Chondrocyte (in vitro differentiated cells): ENCODE data around the gene EDN3. TPM values are rescaled to one million over a fixed set of nuclear protein-coding genes. Genes with fewer than 3 reads are reported as not detected.

Experiments used
- DNase-seq: peaks from one replicate; pipeline ENCODE4 v3.0.0; 2021; ENCODE audit warnings: mixed read lengths, low spot score
- H3K27ac Mint-ChIP-seq: one replicate; pipeline ENCODE4 v1.8.0; 2021; ENCODE audit warnings: mild to moderate bottlenecking, moderate library complexity, mixed read lengths; ENCODE audit not compliant: unreplicated experiment
- H3K27me3 Mint-ChIP-seq: 2 replicates; pipeline ENCODE4 v1.8.0; 2021; ENCODE audit warnings: low read depth, mixed read lengths
- H3K36me3 Mint-ChIP-seq: 2 replicates; pipeline ENCODE4 v1.8.0; 2021; ENCODE audit warnings: low read depth, mixed read lengths
- H3K4me1 Mint-ChIP-seq: 2 replicates; pipeline ENCODE4 v1.8.0; 2021; ENCODE audit warnings: low read depth, mild to moderate bottlenecking, mixed read lengths
- H3K4me3 Mint-ChIP-seq: one replicate; pipeline ENCODE4 v1.8.0; 2021; ENCODE audit warnings: mild to moderate bottlenecking, moderate library complexity, mixed read lengths; ENCODE audit not compliant: unreplicated experiment
- H3K9me3 Mint-ChIP-seq: 2 replicates; pipeline ENCODE4 v1.8.0; 2021; ENCODE audit warnings: low read depth, mixed read lengths
- total RNA-seq: library from RNA; stranded (reverse); gene quantifications from 3 replicates; pipeline ENCODE4 v1.2.1, GENCODE V29; 2021
- TF ChIP-seq, protein P1 (sequence below): fragments of 200-600 bp; sonication (generic); IDR thresholded peaks from 2 replicates; pipeline ENCODE4 v1.5.0; 2021; ENCODE audit warnings: antibody characterized with exemption, mild to moderate bottlenecking, moderate library complexity

The EDN3 gene
- total RNA-seq, 1 donor from 2014 or later, result 0.55 TPM

DNA sequence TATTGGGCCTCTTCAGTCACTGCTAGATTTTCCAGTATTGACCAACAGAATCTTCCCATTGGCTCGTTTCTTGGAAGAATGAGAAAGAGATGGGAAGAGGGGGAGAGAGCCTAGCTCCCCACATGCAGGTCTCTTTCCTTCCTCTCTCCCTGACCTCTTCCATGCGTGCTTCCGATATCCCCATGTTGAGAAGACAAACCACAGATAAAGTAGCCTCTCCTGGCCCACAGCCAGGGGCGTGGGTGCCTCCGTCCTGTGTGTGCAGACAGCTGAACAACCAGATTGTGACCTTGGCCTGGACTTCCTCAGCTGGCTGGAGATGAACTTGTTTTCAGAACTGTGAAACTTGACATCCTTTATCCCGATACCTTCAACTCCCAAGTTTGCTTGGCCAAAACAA lies 71.0 kb downstream of the EDN3 start:
- Mint-ChIP-seq H3K27ac (no peak overlapping the region), H3K27me3 (no peaks in the 10 kb centered on the region), H3K4me1 (peaks cover 16% of the 10 kb centered on the region), H3K4me3 (no peak overlapping the region), H3K9me3 (peaks cover 5% of the 10 kb centered on the region), H3K36me3 (no peaks in the 10 kb centered on the region)
- TF ChIP-seq, protein P1, sequence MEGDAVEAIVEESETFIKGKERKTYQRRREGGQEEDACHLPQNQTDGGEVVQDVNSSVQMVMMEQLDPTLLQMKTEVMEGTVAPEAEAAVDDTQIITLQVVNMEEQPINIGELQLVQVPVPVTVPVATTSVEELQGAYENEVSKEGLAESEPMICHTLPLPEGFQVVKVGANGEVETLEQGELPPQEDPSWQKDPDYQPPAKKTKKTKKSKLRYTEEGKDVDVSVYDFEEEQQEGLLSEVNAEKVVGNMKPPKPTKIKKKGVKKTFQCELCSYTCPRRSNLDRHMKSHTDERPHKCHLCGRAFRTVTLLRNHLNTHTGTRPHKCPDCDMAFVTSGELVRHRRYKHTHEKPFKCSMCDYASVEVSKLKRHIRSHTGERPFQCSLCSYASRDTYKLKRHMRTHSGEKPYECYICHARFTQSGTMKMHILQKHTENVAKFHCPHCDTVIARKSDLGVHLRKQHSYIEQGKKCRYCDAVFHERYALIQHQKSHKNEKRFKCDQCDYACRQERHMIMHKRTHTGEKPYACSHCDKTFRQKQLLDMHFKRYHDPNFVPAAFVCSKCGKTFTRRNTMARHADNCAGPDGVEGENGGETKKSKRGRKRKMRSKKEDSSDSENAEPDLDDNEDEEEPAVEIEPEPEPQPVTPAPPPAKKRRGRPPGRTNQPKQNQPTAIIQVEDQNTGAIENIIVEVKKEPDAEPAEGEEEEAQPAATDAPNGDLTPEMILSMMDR, result no peak
- DNase-seq, result no peak

DNA sequence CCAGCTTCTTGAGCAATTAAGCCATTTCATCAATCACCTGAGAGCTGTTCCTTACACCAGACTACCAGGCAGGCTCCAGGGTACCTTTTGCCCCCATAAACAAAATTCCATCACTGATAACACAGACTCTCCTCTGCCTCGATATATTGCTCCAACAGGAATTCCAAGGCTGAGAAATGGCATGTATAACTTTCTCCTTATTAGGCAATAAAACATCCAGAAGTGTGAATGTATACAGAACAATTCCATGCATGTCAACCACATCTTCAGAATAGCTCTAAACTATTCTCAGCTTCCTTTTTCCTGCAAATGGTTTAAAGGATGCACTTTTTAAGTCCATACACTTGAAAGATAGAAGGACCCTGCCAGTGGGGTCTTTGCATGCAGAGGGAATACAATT lies 73.8 kb downstream of the EDN3 start:
- Mint-ChIP-seq H3K4me1 (peaks cover 37% of the 10 kb centered on the region), H3K36me3 (no peaks in the 10 kb centered on the region), H3K9me3 (peaks cover 2% of the 10 kb centered on the region), H3K4me3 (no peak overlapping the region), H3K27ac (no peak overlapping the region), H3K27me3 (no peaks in the 10 kb centered on the region)
- no peak for DNase-seq
- TF ChIP-seq, protein P1, result no peak

DNA sequence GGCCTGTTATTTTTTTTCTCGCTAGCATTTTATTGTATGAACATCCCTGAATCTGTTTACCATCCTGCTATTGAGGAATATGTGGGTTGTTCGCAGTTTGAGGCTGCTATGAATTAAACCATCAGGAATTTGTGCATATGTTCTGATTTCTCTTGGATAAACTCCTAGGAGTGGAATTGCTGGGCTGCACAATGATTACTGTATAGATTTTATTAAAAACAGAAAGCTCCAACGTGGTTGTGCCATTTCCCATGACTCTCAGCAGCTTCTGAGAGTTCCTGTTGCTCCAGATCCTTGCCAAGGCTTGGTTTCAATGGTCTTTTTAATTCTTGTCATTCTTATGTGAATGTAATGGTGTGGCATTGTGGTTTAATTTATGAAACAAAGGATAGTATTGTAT lies 75.1 kb downstream of the EDN3 start:
- H3K4me3 Mint-ChIP-seq, result no peak overlapping the region
- no peaks in the 10 kb centered on the region for H3K36me3 Mint-ChIP-seq
- DNase-seq, result no peak
- peaks cover 2% of the 10 kb centered on the region for H3K9me3 Mint-ChIP-seq
- H3K4me1 Mint-ChIP-seq, result peaks cover 40% of the 10 kb centered on the region
- H3K27me3 Mint-ChIP-seq, result no peaks in the 10 kb centered on the region
- H3K27ac Mint-ChIP-seq, result no peak overlapping the region
- TF ChIP-seq, protein P1, result no peak

Other genes with a start within 250 kb of the EDN3 start
- not detected in 3 replicates for gene ZNF831, start 136.8 kb upstream of the EDN3 start, total RNA-seq